Stomach (tissue), 9 donors: Measurements from ENCODE around the gene BCAN. TPM values are rescaled to one million over a fixed set of nuclear protein-coding genes. Genes with fewer than 3 reads are reported as not detected.

Experiments used
- DNase-seq, 2 donors: peaks; one replicate each; pipeline versions ENCODE4 v3.0.0 to v3.0.0-alpha.2; 2013 to 2019
- H3K27ac ChIP-seq, 5 donors: fragments of 200-600 bp in 4 of 5; sonication (generic) in 4 of 5; one replicate each; pipeline ENCODE4 v1.5.1; 2013 to 2019; ENCODE audit warnings: mild to moderate bottlenecking in 1 of 5, moderate library complexity in 1 of 5
- H3K27me3 ChIP-seq, 3 donors: fragments of 200-600 bp; sonication (generic); one replicate each; pipeline ENCODE4 v1.5.1; 2017 to 2019; ENCODE audit warnings: mixed run types in 1 of 3
- H3K36me3 ChIP-seq, 4 donors: fragments of 200-600 bp; sonication (generic); 1 replicate in 3 of 4; 2 replicates in 1 of 4; pipeline ENCODE4 v1.5.1; 2016 to 2019
- H3K4me1 ChIP-seq, 4 donors: fragments of 200-600 bp; sonication (generic); one replicate each; pipeline ENCODE4 v1.5.1; 2016 to 2019
- H3K4me3 ChIP-seq, 4 donors: fragments of 200-600 bp; sonication (generic) in 3 of 4; one replicate each; pipeline ENCODE4 v1.5.1; 2016 to 2019; ENCODE audit warnings: mild to moderate bottlenecking in 1 of 4
- H3K9me3 ChIP-seq, 4 donors: fragments of 200-600 bp; sonication (generic); one replicate each; pipeline ENCODE4 v1.5.1; 2016 to 2019
- EP300 ChIP-seq: sonication (generic); formaldehyde crosslinking; IDR thresholded peaks from one replicate; pipeline ENCODE4 v1.6.1; 2017; ENCODE audit warnings: antibody characterized with exemption
- POLR2A ChIP-seq, 4 donors: fragments of 450-650 bp; IDR thresholded peaks; one replicate each; pipeline ENCODE4 v1.6.1; 2016; ENCODE audit warnings: antibody characterized with exemption in 4 of 4, control low read depth in 2 of 4, mild to moderate bottlenecking in 1 of 4, moderate library complexity in 1 of 4
- POLR2AphosphoS5 ChIP-seq, 3 donors: sonication (generic); formaldehyde crosslinking; IDR thresholded peaks; one replicate each; pipeline ENCODE4 v1.6.1; 2016; ENCODE audit warnings: antibody characterized with exemption in 3 of 3
- WGBS, 5 donors: extraction: QIAGEN DNeasy Blood & Tissue Kit in 3 of 5; methylation state at CpG; one replicate each; pipeline versions ENCODE4 v1.1.5 to v1.1.7; 2013 to 2018; 5-methylcytosine and 5-hydroxymethylcytosine counted together
- intact Hi-C: fragments of 100-400 bp; cut with DNase I; formaldehyde crosslinking; loops from one replicate; pipeline ENCODE4 v1.15.1; 2023; ENCODE audit warnings: low total_unique reads
- polyA plus RNA-seq, 3 donors: library from polyadenylated mRNA; stranded (reverse); fragments of 200-250 nt; gene quantifications; one replicate each; pipeline ENCODE4 v1.2.3, GENCODE V29; 2013
- total RNA-seq, 5 donors: library from RNA; depleted of rRNA; stranded (reverse); fragments of >200 nt; gene quantifications; one replicate each; pipeline versions ENCODE4 v1.1.0 to v1.2.3, GENCODE V29; 2014 to 2016
- TF ChIP-seq, protein P1 (sequence below), 7 experiments: fragments of 450-650 bp in 4 of 7; fragments of 200-600 bp in 3 of 7; sonication (generic) in 3 of 7; IDR thresholded peaks; one replicate each; pipeline ENCODE4 v1.5.1; 2016 to 2019; ENCODE audit warnings: antibody characterized with exemption in 7 of 7, control low read depth in 2 of 7, mild to moderate bottlenecking in 1 of 7
- donor health status: healthy with polysubstance abuse.
- donor health status: Bipolar disorder and iron deficiency.
- donor health status: healthy.

BCAN gene
- total and polyA plus RNA-seq, 8 donors = 0.05 to 39.7 (median 5.7) TPM; not detected in 5

- H3K36me3 ChIP-seq = no peaks in the 10 kb centered on the region
- peaks cover 7 to 41% (median 35%) of the 10 kb centered on the region in 4 donors for H3K4me1 ChIP-seq
- peak overlapping the region in 1 of 4 donors; percentile 5 for H3K4me3 ChIP-seq
- H3K9me3 ChIP-seq = no peaks in the 10 kb centered on the region
- peak; percentile 79 to 94 for DNase-seq
- no peak overlapping the region for H3K27ac ChIP-seq
- TF ChIP-seq, protein P1, sequence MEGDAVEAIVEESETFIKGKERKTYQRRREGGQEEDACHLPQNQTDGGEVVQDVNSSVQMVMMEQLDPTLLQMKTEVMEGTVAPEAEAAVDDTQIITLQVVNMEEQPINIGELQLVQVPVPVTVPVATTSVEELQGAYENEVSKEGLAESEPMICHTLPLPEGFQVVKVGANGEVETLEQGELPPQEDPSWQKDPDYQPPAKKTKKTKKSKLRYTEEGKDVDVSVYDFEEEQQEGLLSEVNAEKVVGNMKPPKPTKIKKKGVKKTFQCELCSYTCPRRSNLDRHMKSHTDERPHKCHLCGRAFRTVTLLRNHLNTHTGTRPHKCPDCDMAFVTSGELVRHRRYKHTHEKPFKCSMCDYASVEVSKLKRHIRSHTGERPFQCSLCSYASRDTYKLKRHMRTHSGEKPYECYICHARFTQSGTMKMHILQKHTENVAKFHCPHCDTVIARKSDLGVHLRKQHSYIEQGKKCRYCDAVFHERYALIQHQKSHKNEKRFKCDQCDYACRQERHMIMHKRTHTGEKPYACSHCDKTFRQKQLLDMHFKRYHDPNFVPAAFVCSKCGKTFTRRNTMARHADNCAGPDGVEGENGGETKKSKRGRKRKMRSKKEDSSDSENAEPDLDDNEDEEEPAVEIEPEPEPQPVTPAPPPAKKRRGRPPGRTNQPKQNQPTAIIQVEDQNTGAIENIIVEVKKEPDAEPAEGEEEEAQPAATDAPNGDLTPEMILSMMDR (IDR thresholded peaks at IDR 0.05) = peak in 6 of 7 experiments; percentile 68 to 95 (median 88)
- TF ChIP-seq POLR2AphosphoS5 (IDR thresholded peaks at IDR 0.05) = peak in 1 of 3 donors; percentile 65
- TF ChIP-seq EP300 = no peak
- no peak for TF ChIP-seq POLR2A (IDR thresholded peaks at IDR 0.05)
- intact Hi-C loops = no loop called here
- peaks cover 0 to 98% (median 48%) of the 10 kb centered on the region in 3 donors for H3K27me3 ChIP-seq
- WGBS, 5 donors = 1 to 2% (median 2%) methylated on average over 22 to 23 of the region's 23 CpGs
Measured at GRCh38 chr1:156689035-156689952, 47.4 kb downstream of the BCAN start.

DNA sequence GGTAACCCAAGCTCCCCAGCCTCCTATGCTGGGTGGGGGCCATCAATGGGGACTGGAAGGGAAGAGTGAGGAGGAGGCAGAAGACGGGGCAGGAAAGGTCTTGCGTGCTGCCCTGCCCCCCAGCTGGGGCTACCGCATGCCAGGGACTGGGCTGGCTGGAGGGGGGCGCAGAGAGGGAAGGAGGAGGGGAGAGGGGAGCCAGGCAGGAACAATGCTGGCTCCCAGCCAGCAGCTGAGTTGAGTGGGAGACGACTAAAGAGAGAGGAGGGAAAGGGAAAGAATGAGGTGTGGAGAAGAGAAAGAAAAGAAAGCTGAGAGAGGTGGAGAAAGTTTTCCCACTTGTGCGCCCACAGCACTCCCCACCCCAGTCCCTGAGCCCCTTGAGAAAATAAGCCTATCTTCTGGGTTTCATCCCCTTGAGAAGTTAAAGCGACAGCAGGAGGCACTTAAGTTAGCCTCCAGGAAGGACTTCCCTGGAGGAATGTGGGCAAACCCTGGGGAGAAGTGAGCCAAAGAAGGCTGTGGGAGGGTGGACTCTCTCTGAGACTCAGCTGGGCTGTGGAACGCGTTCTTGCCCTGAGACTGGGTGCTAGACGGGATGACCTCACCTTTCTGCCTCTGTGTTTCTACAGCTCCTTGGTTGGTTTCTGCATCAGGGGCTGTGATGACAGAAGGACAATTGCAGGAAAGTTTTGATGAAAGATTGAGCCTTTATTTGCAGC lies 48.2 kb downstream of the BCAN start:
- TF ChIP-seq POLR2A (IDR thresholded peaks at IDR 0.05) = no peak
- TF ChIP-seq, protein P1 (IDR thresholded peaks at IDR 0.05) = no peak
- TF ChIP-seq EP300 = no peak
- no peak for TF ChIP-seq POLR2AphosphoS5 (IDR thresholded peaks at IDR 0.05)
- peak in 1 of 2 donors; percentile 70 for DNase-seq
- Histone ChIP-seq H3K4me3 (no peak overlapping the region), H3K27ac (no peak overlapping the region), H3K36me3 (no peaks in the 10 kb centered on the region), H3K9me3 (no peaks in the 10 kb centered on the region), H3K4me1 (peaks cover 7 to 45% (median 38%) of the 10 kb centered on the region in 4 donors), H3K27me3 (peaks cover 0 to 94% (median 44%) of the 10 kb centered on the region in 3 donors)
- WGBS, 5 donors = 16 to 39% (median 28%) methylated on average over 10 of the region's 10 CpGs
- intact Hi-C loops = loop anchor here (5.0 kb wide), 1 partner anchor 37 kb away; the partner anchor contains the start of genes ISG20L2 and METTL25B

DNA sequence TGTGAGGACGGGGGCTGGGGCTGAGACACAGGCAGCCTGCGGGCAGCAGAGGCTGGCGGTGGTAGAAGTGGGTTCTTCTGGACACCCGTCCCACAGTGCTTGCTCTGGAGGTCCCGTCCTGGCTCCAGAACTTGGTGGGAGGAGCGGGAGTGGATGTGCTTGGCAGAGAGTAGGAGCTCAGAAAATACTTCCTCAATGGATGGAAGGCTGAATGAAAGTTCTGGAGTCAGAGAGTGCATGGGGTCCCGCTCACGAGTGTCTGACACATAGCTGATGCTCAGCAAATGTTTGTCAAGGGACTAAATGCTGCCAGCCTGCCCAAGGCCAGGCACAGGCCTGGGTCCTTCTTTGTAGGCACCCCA lies 48.7 kb downstream of the BCAN start:
- WGBS, 5 donors = 65 to 80% (median 76%) methylated on average over 8 of the region's 8 CpGs
- Histone ChIP-seq H3K27ac (no peak overlapping the region), H3K4me1 (peaks cover 7 to 45% (median 38%) of the 10 kb centered on the region in 4 donors), H3K9me3 (no peaks in the 10 kb centered on the region), H3K36me3 (no peaks in the 10 kb centered on the region), H3K4me3 (no peak overlapping the region), H3K27me3 (peaks cover 0 to 89% (median 44%) of the 10 kb centered on the region in 3 donors)
- no peak for TF ChIP-seq POLR2A (IDR thresholded peaks at IDR 0.05)
- TF ChIP-seq EP300 = no peak
- no peak for TF ChIP-seq POLR2AphosphoS5 (IDR thresholded peaks at IDR 0.05)
- TF ChIP-seq, protein P1 (IDR thresholded peaks at IDR 0.05) = no peak
- intact Hi-C loops = loop anchor here (5.0 kb wide), 1 partner anchor 37 kb away; the partner anchor contains the start of genes ISG20L2 and METTL25B
- no peak for DNase-seq

DNA sequence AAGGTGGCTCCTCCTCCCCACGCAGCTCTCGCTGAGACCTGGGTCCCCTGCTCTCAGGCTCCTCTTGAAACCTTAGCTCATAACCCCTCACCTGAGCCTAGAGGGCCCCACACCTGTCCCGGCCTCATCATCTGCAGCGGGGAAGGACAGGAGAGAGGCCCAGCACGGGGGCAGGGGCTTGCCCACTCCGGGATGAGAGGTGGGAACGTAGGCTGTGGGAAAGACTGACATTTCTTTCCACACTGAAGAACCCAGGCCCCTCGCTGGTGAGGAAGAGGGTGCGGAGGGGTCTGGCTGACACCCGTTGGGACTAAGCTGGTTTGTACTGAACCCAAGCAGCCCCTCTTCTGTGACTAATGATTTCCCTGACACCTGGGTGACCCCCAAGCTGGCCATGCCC lies 49.3 kb downstream of the BCAN start:
- Histone ChIP-seq H3K9me3 (no peaks in the 10 kb centered on the region), H3K27ac (no peak overlapping the region), H3K36me3 (no peaks in the 10 kb centered on the region), H3K4me3 (no peak overlapping the region), H3K4me1 (peaks cover 7 to 45% (median 38%) of the 10 kb centered on the region in 4 donors), H3K27me3 (peaks cover 0 to 83% (median 40%) of the 10 kb centered on the region in 3 donors)
- TF ChIP-seq, protein P1 (IDR thresholded peaks at IDR 0.05) = no peak
- no peak for TF ChIP-seq POLR2AphosphoS5 (IDR thresholded peaks at IDR 0.05)
- TF ChIP-seq POLR2A (IDR thresholded peaks at IDR 0.05) = no peak
- TF ChIP-seq EP300 = no peak
- intact Hi-C loops = loop anchor here (5.0 kb wide), 1 partner anchor 36 kb away; the partner anchor contains the start of genes ISG20L2 and METTL25B
- DNase-seq = no peak
- 63 to 81% (median 76%) methylated on average over 10 of the region's 10 CpGs for WGBS, 5 donors
